GM19324 (cell line): ENCODE data around the gene ATP11C.
"Not testable (repeated sequence)": the region's sequence is repeated elsewhere in the genome, so short reads cannot be mapped to it uniquely, and the experiment has no call there.

Experiments used
- ATAC-seq: cut with Tn5 transposase; IDR thresholded peaks from one replicate; pipeline ENCODE4 v1.9.1; 2021; ENCODE audit warnings: mild to moderate bottlenecking, moderate library complexity; ENCODE audit not compliant: unreplicated experiment, low FRiP score

The ATP11C gene

GRCh38 chrX:139932901-139933796, at the start of gene ATP11C:
ATP11C (minus strand) TSS chrX:139933053; CDS start chrX:139932042, 1,011 bp downstream.
- peak; percentile 76 for ATAC-seq

GRCh38 chrX:139974471-139974870, 41.6 kb upstream of the ATP11C start:
- no peak for ATAC-seq

GRCh38 chrX:139972629-139973624, 40.1 kb upstream of the ATP11C start:
- no peak for ATAC-seq

- no peak for ATAC-seq
Measured at GRCh38 chrX:139972113-139972512, 39.3 kb upstream of the ATP11C start.

GRCh38 chrX:139971394-139971749, 38.5 kb upstream of the ATP11C start:
- no peak for ATAC-seq

GRCh38 chrX:139969286-139969685, 36.4 kb upstream of the ATP11C start:
- no peak for ATAC-seq

GRCh38 chrX:139967750-139968149, 34.9 kb upstream of the ATP11C start:
- ATAC-seq = no peak

- no peak for ATAC-seq
Measured at GRCh38 chrX:139967300-139967699, 34.4 kb upstream of the ATP11C start.

- not testable (repeated sequence) for ATAC-seq
Measured at GRCh38 chrX:139966159-139966558, 33.3 kb upstream of the ATP11C start.

GRCh38 chrX:139965421-139965820, 32.6 kb upstream of the ATP11C start, which contains the start of gene CXorf66:
CXorf66 (minus strand) TSS chrX:139965521; CDS start chrX:139965496, 25 bp downstream.
- no peak for ATAC-seq

- not testable (repeated sequence) for ATAC-seq
Measured at GRCh38 chrX:139961091-139961490, 28.2 kb upstream of the ATP11C start.

GRCh38 chrX:139949703-139950102, 16.9 kb upstream of the ATP11C start:
- ATAC-seq = no peak

- ATAC-seq = no peak
Measured at GRCh38 chrX:139945075-139945474, 12.2 kb upstream of the ATP11C start.

GRCh38 chrX:139936259-139936658, 3.4 kb upstream of the ATP11C start:
- no peak for ATAC-seq

- ATAC-seq = no peak
Measured at GRCh38 chrX:139933904-139934303, 1.1 kb upstream of the ATP11C start.

- peak; percentile 53 for ATAC-seq
Measured at GRCh38 chrX:139932073-139932900, 566 bp downstream of the ATP11C start.

- ATAC-seq = peak; percentile 0
Measured at GRCh38 chrX:139931646-139932072, 1.2 kb downstream of the ATP11C start.

GRCh38 chrX:139930916-139931645, 1.8 kb downstream of the ATP11C start:
- ATAC-seq = no peak

- ATAC-seq = no peak
Measured at GRCh38 chrX:139930401-139930800, 2.5 kb downstream of the ATP11C start.
